ENCODE results near the gene FBXL5.

FBXL5 gene

DNA sequence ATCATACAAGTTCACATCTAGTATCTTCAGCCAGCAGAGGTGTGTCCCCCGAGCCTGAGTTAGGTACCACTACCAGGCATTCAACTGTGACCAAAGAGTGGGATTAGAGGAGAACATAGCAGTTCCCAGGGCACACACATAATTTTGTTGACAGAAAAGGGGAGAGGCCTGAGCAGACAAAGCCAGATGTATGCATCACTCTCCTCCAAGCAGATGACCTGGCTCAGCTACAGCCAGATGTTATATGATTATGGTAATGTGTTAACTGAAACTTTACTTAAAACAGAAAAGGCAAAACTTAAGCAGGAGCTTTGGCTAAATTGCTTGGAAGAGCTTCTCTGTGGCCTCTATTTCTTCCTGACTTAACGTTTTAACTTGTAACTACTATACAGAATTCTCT lies 96.6 kb downstream of the FBXL5 start:
- Histone ChIP-seq H3K27me3 (ENCODE audit: insufficient read depth, low read length) (no peaks in the 10 kb centered on the region), H3K4me1 (ENCODE audit: insufficient read depth, low read length, severe bottlenecking) (no peaks in the 10 kb centered on the region), H3K27ac (ENCODE audit: low read depth, low read length, poor library complexity, severe bottlenecking) (no peak overlapping the region), H3K9ac (ENCODE audit: low read length) (no peak overlapping the region), H2AFZ (ENCODE audit: low read length) (no peak overlapping the region), H3K4me3 (ENCODE audit: low read depth, low read length, poor library complexity, severe bottlenecking) (no peak overlapping the region), H3K36me3 (ENCODE audit: insufficient read depth, low read length) (no peaks in the 10 kb centered on the region), H3F3A (ENCODE audit: insufficient read depth, low read length) (no peaks in the 10 kb centered on the region), H3K9me3 (ENCODE audit: low read length) (no peaks in the 10 kb centered on the region), H4K20me1 (ENCODE audit: insufficient read depth, low read length) (no peaks in the 10 kb centered on the region), H3K4me2 (ENCODE audit: low read length) (no peak overlapping the region), H3K9me2 (ENCODE audit: low read depth, low read length) (no peaks in the 10 kb centered on the region), H3K79me2 (ENCODE audit: insufficient read depth, low read length) (no peaks in the 10 kb centered on the region)
- TF ChIP-seq EZH2 (IDR thresholded peaks at IDR 0.05; ENCODE audit: borderline replicate concordance, low read length) (no peak), CTCF (IDR thresholded peaks at IDR 0.05; ENCODE audit: low read length) (no peak)

GRCh38 chr4:15557786-15558550 lies 97.2 kb downstream of the FBXL5 start:
- Histone ChIP-seq H2AFZ (ENCODE audit: low read length) (no peak overlapping the region), H3K4me2 (ENCODE audit: low read length) (no peak overlapping the region), H3K36me3 (ENCODE audit: insufficient read depth, low read length) (no peaks in the 10 kb centered on the region), H3F3A (ENCODE audit: insufficient read depth, low read length) (no peaks in the 10 kb centered on the region), H3K27me3 (ENCODE audit: insufficient read depth, low read length) (no peaks in the 10 kb centered on the region), H3K4me3 (ENCODE audit: low read depth, low read length, poor library complexity, severe bottlenecking) (no peak overlapping the region), H3K9me2 (ENCODE audit: low read depth, low read length) (no peaks in the 10 kb centered on the region), H3K4me1 (ENCODE audit: insufficient read depth, low read length, severe bottlenecking) (no peaks in the 10 kb centered on the region), H3K27ac (ENCODE audit: low read depth, low read length, poor library complexity, severe bottlenecking) (no peak overlapping the region), H3K9me3 (ENCODE audit: low read length) (no peaks in the 10 kb centered on the region), H3K79me2 (ENCODE audit: insufficient read depth, low read length) (no peaks in the 10 kb centered on the region), H3K9ac (ENCODE audit: low read length) (no peak overlapping the region), H4K20me1 (ENCODE audit: insufficient read depth, low read length) (no peaks in the 10 kb centered on the region)
- no peak for TF ChIP-seq EZH2 (IDR thresholded peaks at IDR 0.05; ENCODE audit: borderline replicate concordance, low read length)
- TF ChIP-seq CTCF (IDR thresholded peaks at IDR 0.05; ENCODE audit: low read length) = no peak

- Histone ChIP-seq H3K36me3 (ENCODE audit: insufficient read depth, low read length) (no peaks in the 10 kb centered on the region), H3K27me3 (ENCODE audit: insufficient read depth, low read length) (no peaks in the 10 kb centered on the region), H3K4me3 (ENCODE audit: low read depth, low read length, poor library complexity, severe bottlenecking) (no peak overlapping the region), H3K9me3 (ENCODE audit: low read length) (no peaks in the 10 kb centered on the region), H3K9me2 (ENCODE audit: low read depth, low read length) (no peaks in the 10 kb centered on the region), H3K4me2 (ENCODE audit: low read length) (no peak overlapping the region), H3K9ac (ENCODE audit: low read length) (no peak overlapping the region), H3K27ac (ENCODE audit: low read depth, low read length, poor library complexity, severe bottlenecking) (no peak overlapping the region), H3K4me1 (ENCODE audit: insufficient read depth, low read length, severe bottlenecking) (no peaks in the 10 kb centered on the region), H3F3A (ENCODE audit: insufficient read depth, low read length) (no peaks in the 10 kb centered on the region), H2AFZ (ENCODE audit: low read length) (no peak overlapping the region), H4K20me1 (ENCODE audit: insufficient read depth, low read length) (no peaks in the 10 kb centered on the region), H3K79me2 (ENCODE audit: insufficient read depth, low read length) (no peaks in the 10 kb centered on the region)
- TF ChIP-seq EZH2 (IDR thresholded peaks at IDR 0.05; ENCODE audit: borderline replicate concordance, low read length) (no peak), CTCF (IDR thresholded peaks at IDR 0.05; ENCODE audit: low read length) (no peak)
Measured at GRCh38 chr4:15556511-15557092, 98.6 kb downstream of the FBXL5 start.

Measured in OCI-LY1 (cell line).